Activated CD8-positive, alpha-beta memory T cell treated with anti-CD3 and anti-CD28 coated beads, Interleukin-2, amount 10 ng/mL, durations not matched to agents 7 days and 5 days (primary cell): ENCODE data around the gene UMODL1. TPM values are rescaled to one million over a fixed set of nuclear protein-coding genes. Genes with fewer than 3 reads are reported as not detected.

ENCODE experiments used
- ATAC-seq: fragments of 150-1000 bp; cut with Tn5 transposase; one replicate; pipeline ENCODE4 v1.10.0; 2021; ENCODE audit warnings: moderate library complexity
- CTCF ChIA-PET: fragments of 350-600 bp; sonication (Branson Sonifier 250); formaldehyde crosslinking; loops from one replicate; lab custom pipeline; 2021; ENCODE audit warnings: antibody characterized with exemption; lab: Charles Lee
- DNase-seq: peaks from one replicate; pipeline ENCODE4 v3.0.0-alpha.2; 2020
- H3K27ac Mint-ChIP-seq: one replicate; pipeline ENCODE4 v1.8.0; 2021; ENCODE audit warnings: mild to moderate bottlenecking, mixed read lengths
- H3K27me3 Mint-ChIP-seq: one replicate; pipeline ENCODE4 v1.8.0; 2021; ENCODE audit warnings: mixed read lengths
- H3K36me3 Mint-ChIP-seq: one replicate; pipeline ENCODE4 v1.8.0; 2021; ENCODE audit warnings: mild to moderate bottlenecking, mixed read lengths
- H3K4me1 Mint-ChIP-seq: one replicate; pipeline ENCODE4 v1.8.0; 2021; ENCODE audit warnings: mixed read lengths
- H3K4me3 Mint-ChIP-seq: one replicate; pipeline ENCODE4 v1.8.0; 2021; ENCODE audit warnings: mild to moderate bottlenecking, moderate library complexity, mixed read lengths
- H3K9me3 Mint-ChIP-seq: one replicate; pipeline ENCODE4 v1.8.0; 2022; ENCODE audit warnings: low read depth, mixed read lengths
- total RNA-seq, 2 experiments: library from RNA; stranded (reverse); gene quantifications; one replicate each; pipeline ENCODE4 v1.2.3, GENCODE V29; 2021

UMODL1 gene
- total RNA-seq, 2 experiments from 2014 or later = 0.05 TPM; not detected in 1

DNA sequence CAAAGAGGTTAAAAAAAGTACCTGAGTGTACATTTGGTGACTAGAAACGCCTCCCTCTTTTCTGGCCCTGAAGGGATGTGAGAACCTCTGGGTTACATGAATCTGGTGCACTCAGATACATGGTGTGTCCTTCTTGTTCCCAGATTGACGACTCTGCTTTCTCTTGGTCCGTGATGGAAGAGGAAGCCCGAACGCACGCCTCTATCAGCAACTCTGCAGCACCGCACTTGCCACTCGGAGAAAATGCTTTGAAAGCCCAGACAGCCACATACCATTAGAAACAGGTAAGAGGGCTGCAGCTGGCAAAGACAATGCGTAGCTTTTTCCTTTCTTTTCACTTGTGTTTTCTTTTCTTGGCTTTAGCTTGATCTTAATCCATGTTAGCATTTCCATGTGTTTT, 39.9 kb upstream of the UMODL1 start:
- CTCF ChIA-PET = interaction anchor here (1.7 kb wide), 1 partner anchor 14 kb away, joined by 4 read pairs; no protein-coding TSS in a partner anchor
- DNase-seq (no peak), ATAC-seq (no peak)
- no peaks in the 10 kb centered on the region for H3K4me1 Mint-ChIP-seq
- H3K27ac Mint-ChIP-seq = no peak overlapping the region
- no peak overlapping the region for H3K4me3 Mint-ChIP-seq
- H3K9me3 Mint-ChIP-seq = no peaks in the 10 kb centered on the region
- no peaks in the 10 kb centered on the region for H3K36me3 Mint-ChIP-seq
- peaks cover 4% of the 10 kb centered on the region for H3K27me3 Mint-ChIP-seq

DNA sequence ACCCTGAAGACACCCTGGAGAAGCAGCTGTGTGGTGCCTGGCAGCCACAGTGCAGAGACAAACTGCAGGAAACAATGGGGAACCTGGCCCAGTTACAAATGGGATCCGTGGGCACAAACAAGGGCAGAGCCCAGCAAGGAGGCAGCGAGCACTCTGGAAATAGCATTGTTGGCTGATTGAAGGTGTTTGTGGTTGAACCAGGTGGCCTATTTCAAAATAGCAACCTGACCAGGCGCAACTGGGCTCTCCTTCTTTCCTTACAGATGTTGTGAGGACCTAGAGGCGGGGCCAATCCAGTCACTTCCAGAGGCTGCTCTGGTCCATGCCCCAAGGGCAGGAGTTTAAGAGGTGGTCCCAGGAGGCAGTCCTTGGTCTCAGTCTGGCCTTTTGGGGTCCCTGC, 39.3 kb upstream of the UMODL1 start:
- CTCF ChIA-PET = interaction anchor here (1.7 kb wide), 1 partner anchor 14 kb away, joined by 4 read pairs; no protein-coding TSS in a partner anchor
- no peak for DNase-seq
- no peaks in the 10 kb centered on the region for H3K36me3 Mint-ChIP-seq
- H3K9me3 Mint-ChIP-seq = no peaks in the 10 kb centered on the region
- H3K4me1 Mint-ChIP-seq = no peaks in the 10 kb centered on the region
- no peak for ATAC-seq
- H3K4me3 Mint-ChIP-seq = no peak overlapping the region
- no peak overlapping the region for H3K27ac Mint-ChIP-seq
- peaks cover 4% of the 10 kb centered on the region for H3K27me3 Mint-ChIP-seq

DNA sequence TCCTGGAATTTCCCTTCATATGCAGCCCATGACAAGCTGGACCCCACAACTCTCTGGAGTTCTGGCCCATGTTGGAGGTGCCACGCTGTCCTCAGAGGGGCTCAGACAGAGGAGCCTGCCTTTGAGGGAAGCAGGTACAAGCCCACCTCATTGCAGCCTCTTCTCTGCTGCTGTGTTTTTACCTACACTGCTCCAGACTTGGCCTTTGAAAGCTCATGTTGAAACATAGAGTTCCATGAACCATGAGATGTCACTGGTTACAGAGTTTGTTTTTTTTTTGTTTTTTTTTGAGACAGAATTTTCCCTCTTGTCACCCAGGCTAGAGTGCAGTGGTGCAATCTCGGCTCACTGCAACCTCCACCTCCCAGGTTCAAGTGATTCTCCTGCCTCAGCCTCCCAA, 38.9 kb upstream of the UMODL1 start:
- CTCF ChIA-PET = interaction anchor here (1.7 kb wide), 1 partner anchor 13 kb away, joined by 4 read pairs; no protein-coding TSS in a partner anchor
- H3K27ac Mint-ChIP-seq = no peak overlapping the region
- ATAC-seq = no peak
- H3K4me1 Mint-ChIP-seq = no peaks in the 10 kb centered on the region
- no peak overlapping the region for H3K4me3 Mint-ChIP-seq
- peaks cover 4% of the 10 kb centered on the region for H3K27me3 Mint-ChIP-seq
- H3K36me3 Mint-ChIP-seq = no peaks in the 10 kb centered on the region
- no peak for DNase-seq
- no peaks in the 10 kb centered on the region for H3K9me3 Mint-ChIP-seq

DNA sequence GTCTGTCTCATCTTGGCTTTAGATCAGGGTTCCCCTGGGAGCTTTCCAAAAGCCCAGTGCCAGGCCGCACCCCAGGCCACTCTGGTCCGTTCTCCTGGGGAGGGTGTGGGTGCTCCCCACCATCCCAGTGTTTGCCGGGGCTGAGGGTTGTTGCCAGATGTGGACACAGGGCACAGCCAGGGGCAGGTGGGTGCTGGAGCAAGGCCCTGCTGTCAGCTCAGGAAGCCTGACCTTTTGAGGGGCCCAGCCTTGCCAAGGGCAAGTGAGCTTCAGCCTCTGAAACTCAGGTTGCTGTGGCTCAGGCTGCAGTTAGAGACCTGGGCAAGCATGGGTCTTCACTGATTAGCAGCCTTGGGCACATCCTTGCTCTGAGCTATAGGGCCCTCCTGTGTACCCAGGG, 38.1 kb upstream of the UMODL1 start:
- no peaks in the 10 kb centered on the region for H3K9me3 Mint-ChIP-seq
- H3K27me3 Mint-ChIP-seq = peaks cover 4% of the 10 kb centered on the region
- H3K4me3 Mint-ChIP-seq = no peak overlapping the region
- DNase-seq (no peak), ATAC-seq (no peak)
- no peaks in the 10 kb centered on the region for H3K4me1 Mint-ChIP-seq
- CTCF ChIA-PET = no interaction called here
- no peaks in the 10 kb centered on the region for H3K36me3 Mint-ChIP-seq
- no peak overlapping the region for H3K27ac Mint-ChIP-seq

- CTCF ChIA-PET = no interaction called here
- Mint-ChIP-seq H3K4me3 (no peak overlapping the region), H3K27me3 (peaks cover 2% of the 10 kb centered on the region), H3K27ac (no peak overlapping the region), H3K4me1 (no peaks in the 10 kb centered on the region), H3K36me3 (no peaks in the 10 kb centered on the region), H3K9me3 (no peaks in the 10 kb centered on the region)
- DNase-seq = no peak
- no peak for ATAC-seq
Observed at GRCh38 chr21:42036313-42036712, 34.8 kb upstream of the UMODL1 start.

DNA sequence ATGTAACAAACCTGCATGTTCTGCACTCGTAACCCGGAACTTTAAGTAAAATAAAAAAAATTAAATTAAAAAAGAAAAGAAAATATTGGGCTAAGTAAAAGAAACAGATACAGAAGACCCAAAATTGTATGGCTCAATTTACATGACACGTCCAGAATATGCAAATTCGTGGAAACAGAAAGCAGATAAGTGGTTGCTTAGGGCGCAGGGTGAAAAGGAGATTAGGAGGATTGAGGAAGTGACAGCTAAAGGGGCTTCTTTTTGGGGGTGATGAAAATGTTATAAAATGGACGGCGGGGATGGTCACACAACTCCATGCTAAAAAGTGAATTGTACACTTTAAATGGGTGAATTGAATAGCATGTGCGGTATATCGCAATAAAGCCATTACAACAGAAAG, 33.6 kb upstream of the UMODL1 start:
- Mint-ChIP-seq H3K36me3 (no peaks in the 10 kb centered on the region), H3K4me1 (no peaks in the 10 kb centered on the region), H3K9me3 (no peaks in the 10 kb centered on the region), H3K27ac (no peak overlapping the region), H3K4me3 (no peak overlapping the region), H3K27me3 (no peaks in the 10 kb centered on the region)
- CTCF ChIA-PET = no interaction called here
- ATAC-seq = no peak
- DNase-seq = no peak

DNA sequence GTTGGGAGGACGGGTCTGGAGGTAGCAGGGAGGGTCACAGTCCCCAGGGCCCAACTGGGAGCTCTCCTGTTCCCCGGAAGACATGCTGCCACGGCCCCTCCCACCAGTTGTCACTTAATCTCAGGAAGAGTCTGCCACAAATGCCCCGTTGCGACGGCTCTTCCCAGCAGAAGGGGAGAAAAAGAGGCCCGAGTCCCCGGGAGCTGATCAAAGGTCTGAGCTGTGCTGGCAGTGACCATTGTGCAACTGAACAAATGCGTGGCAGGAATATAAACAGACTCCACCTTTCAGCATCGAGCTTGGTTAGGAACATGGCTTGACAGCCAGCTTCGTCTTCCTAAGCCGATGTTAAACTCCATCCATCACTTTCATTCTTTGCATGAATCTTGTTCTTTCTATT, 33.2 kb upstream of the UMODL1 start:
- H3K36me3 Mint-ChIP-seq = no peaks in the 10 kb centered on the region
- H3K27ac Mint-ChIP-seq = no peak overlapping the region
- H3K9me3 Mint-ChIP-seq = no peaks in the 10 kb centered on the region
- no peaks in the 10 kb centered on the region for H3K4me1 Mint-ChIP-seq
- H3K27me3 Mint-ChIP-seq = no peaks in the 10 kb centered on the region
- H3K4me3 Mint-ChIP-seq = no peak overlapping the region
- ATAC-seq = no peak
- no peak for DNase-seq
- CTCF ChIA-PET = interaction anchor here (1.4 kb wide), 1 partner anchor 70 kb away, joined by 5 read pairs; no protein-coding TSS in a partner anchor

GRCh38 chr21:42038393-42038792, 32.7 kb upstream of the UMODL1 start:
- no peak overlapping the region for H3K4me3 Mint-ChIP-seq
- no peaks in the 10 kb centered on the region for H3K9me3 Mint-ChIP-seq
- ATAC-seq = no peak
- no peaks in the 10 kb centered on the region for H3K4me1 Mint-ChIP-seq
- no peak overlapping the region for H3K27ac Mint-ChIP-seq
- H3K36me3 Mint-ChIP-seq = no peaks in the 10 kb centered on the region
- DNase-seq = no peak
- CTCF ChIA-PET = interaction anchor here (1.0 to 1.4 kb wide), 2 partner anchors 69 to 79 kb away, joined by 4 to 5 read pairs; no protein-coding TSS in a partner anchor
- no peaks in the 10 kb centered on the region for H3K27me3 Mint-ChIP-seq

GRCh38 chr21:42038826-42039425, 32.2 kb upstream of the UMODL1 start:
- Mint-ChIP-seq H3K27ac (no peak overlapping the region), H3K9me3 (no peaks in the 10 kb centered on the region), H3K36me3 (no peaks in the 10 kb centered on the region), H3K4me1 (no peaks in the 10 kb centered on the region), H3K27me3 (no peaks in the 10 kb centered on the region), H3K4me3 (no peak overlapping the region)
- no peak for ATAC-seq
- CTCF ChIA-PET = interaction anchor here (1.0 to 1.4 kb wide), 2 partner anchors 69 to 79 kb away, joined by 4 to 5 read pairs; no protein-coding TSS in a partner anchor
- no peak for DNase-seq

- DNase-seq = no peak
- H3K27me3 Mint-ChIP-seq = no peaks in the 10 kb centered on the region
- H3K27ac Mint-ChIP-seq = no peak overlapping the region
- no peak overlapping the region for H3K4me3 Mint-ChIP-seq
- CTCF ChIA-PET = interaction anchor here (1.0 to 1.4 kb wide), 2 partner anchors 68 to 78 kb away, joined by 4 to 5 read pairs; no protein-coding TSS in a partner anchor
- H3K36me3 Mint-ChIP-seq = no peaks in the 10 kb centered on the region
- no peak for ATAC-seq
- H3K4me1 Mint-ChIP-seq = no peaks in the 10 kb centered on the region
- H3K9me3 Mint-ChIP-seq = no peaks in the 10 kb centered on the region
Observed at GRCh38 chr21:42039470-42039901, 31.6 kb upstream of the UMODL1 start.

DNA sequence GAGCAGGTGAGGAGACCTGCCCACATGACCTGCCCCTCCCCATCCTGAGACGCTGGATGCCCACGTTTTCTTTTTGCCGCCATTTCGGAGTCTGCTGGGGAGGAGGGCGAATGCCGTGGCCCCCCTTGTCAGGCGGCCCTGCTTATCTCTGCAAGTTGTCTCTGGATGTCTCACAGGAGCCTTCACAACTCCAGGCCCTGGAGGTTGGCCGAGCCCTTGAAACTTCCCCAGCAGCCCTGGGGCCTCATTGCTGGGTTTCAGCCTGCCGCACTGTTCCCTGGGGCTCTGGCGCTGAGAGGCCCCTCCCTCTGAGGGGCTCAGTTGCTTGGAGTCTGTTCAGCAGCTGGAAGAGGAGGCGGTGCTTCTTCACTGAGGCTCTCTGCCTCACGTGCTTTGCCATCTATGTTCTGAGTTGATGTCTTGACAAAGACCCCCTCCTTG, 31.2 kb upstream of the UMODL1 start:
- ATAC-seq (no peak), DNase-seq (no peak)
- no peak overlapping the region for H3K4me3 Mint-ChIP-seq
- H3K4me1 Mint-ChIP-seq = no peaks in the 10 kb centered on the region
- CTCF ChIA-PET = no interaction called here
- H3K27me3 Mint-ChIP-seq = no peaks in the 10 kb centered on the region
- no peaks in the 10 kb centered on the region for H3K9me3 Mint-ChIP-seq
- H3K27ac Mint-ChIP-seq = no peak overlapping the region
- H3K36me3 Mint-ChIP-seq = no peaks in the 10 kb centered on the region

DNA sequence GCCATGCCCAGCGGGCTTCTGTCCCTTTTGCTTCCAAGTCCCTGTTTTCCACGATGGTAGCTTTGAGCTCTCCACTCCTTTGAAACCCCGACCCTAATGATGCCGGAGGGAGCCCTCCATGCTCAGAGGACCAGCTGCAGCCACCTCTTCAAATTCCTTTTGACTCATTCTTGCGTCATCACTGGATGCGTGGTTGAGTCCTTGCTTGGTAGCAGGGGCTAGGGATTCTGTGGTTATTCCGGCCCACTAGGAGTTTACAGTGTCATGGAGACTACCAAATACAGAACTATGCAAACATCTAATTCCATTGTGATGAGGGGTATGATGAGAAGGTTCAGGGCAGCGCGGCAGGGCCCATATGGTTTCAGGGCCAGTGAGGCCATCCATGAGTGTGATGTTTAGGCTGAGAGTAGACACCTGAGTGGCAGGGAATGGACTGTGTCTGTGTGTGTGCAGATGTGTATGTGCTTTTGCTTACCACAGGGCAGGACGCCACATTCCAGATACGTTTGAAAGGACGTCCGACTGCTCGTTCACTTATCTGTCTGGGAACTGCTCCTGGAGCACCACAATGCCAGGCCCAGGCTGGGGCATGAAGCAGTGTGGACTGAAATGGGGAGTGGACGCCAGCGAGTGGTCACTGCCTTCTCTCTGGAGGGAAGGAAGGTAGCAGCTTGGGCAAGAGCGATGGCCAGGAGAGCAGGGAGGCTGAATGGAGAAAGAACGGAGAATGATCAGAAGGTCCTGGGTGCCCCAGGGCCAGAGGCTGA, 30.5 kb upstream of the UMODL1 start:
- ATAC-seq (no peak), DNase-seq (no peak)
- Mint-ChIP-seq H3K4me3 (no peak overlapping the region), H3K36me3 (no peaks in the 10 kb centered on the region), H3K27ac (no peak overlapping the region), H3K27me3 (no peaks in the 10 kb centered on the region), H3K4me1 (no peaks in the 10 kb centered on the region), H3K9me3 (no peaks in the 10 kb centered on the region)
- CTCF ChIA-PET = no interaction called here

GRCh38 chr21:42041246-42041645, 29.9 kb upstream of the UMODL1 start:
- no peaks in the 10 kb centered on the region for H3K36me3 Mint-ChIP-seq
- DNase-seq (no peak), ATAC-seq (no peak)
- H3K27me3 Mint-ChIP-seq = no peaks in the 10 kb centered on the region
- H3K9me3 Mint-ChIP-seq = no peaks in the 10 kb centered on the region
- no peak overlapping the region for H3K27ac Mint-ChIP-seq
- H3K4me3 Mint-ChIP-seq = no peak overlapping the region
- H3K4me1 Mint-ChIP-seq = no peaks in the 10 kb centered on the region
- CTCF ChIA-PET = no interaction called here

- H3K36me3 Mint-ChIP-seq = no peaks in the 10 kb centered on the region
- ATAC-seq = no peak
- H3K27me3 Mint-ChIP-seq = no peaks in the 10 kb centered on the region
- no peak for DNase-seq
- no peak overlapping the region for H3K4me3 Mint-ChIP-seq
- no peak overlapping the region for H3K27ac Mint-ChIP-seq
- no peaks in the 10 kb centered on the region for H3K4me1 Mint-ChIP-seq
- CTCF ChIA-PET = no interaction called here
- no peaks in the 10 kb centered on the region for H3K9me3 Mint-ChIP-seq
Observed at GRCh38 chr21:42041711-42042110, 29.4 kb upstream of the UMODL1 start.
